Calu3 (cell line): Measurements from ENCODE around the gene PCYT1A. TPM values are rescaled to one million over a fixed set of nuclear protein-coding genes. Genes with fewer than 3 reads are reported as not detected.

Experiments
- BruUV-seq: library from RNA; stranded (reverse); fragments of 400-500 nt; replicated peaks from 2 replicates; lab custom pipeline; 2021; lab: Mats Ljungman, UMichigan
- CTCF ChIA-PET: fragments of 300-600 bp; sonication (Branson Sonifier 250); formaldehyde crosslinking; loops from one replicate; lab custom pipeline; 2022; ENCODE audit warnings: antibody characterized with exemption; lab: Charles Lee
- DNase-seq: peaks from one replicate; pipeline ENCODE4 v3.0.0; 2022
- H3K27ac Mint-ChIP-seq: one replicate; pipeline ENCODE4 v1.8.0; 2022; ENCODE audit warnings: mixed read lengths; ENCODE audit not compliant: unreplicated experiment
- H3K27me3 Mint-ChIP-seq: one replicate; pipeline ENCODE4 v1.8.0; 2022; ENCODE audit warnings: mixed read lengths; ENCODE audit not compliant: unreplicated experiment
- H3K36me3 Mint-ChIP-seq: one replicate; pipeline ENCODE4 v1.8.0; 2022; ENCODE audit warnings: mild to moderate bottlenecking, moderate library complexity, mixed read lengths; ENCODE audit not compliant: insufficient read depth, unreplicated experiment
- H3K4me1 Mint-ChIP-seq: one replicate; pipeline ENCODE4 v1.8.0; 2022; ENCODE audit warnings: mild to moderate bottlenecking, low read depth, mixed read lengths; ENCODE audit not compliant: unreplicated experiment
- H3K4me3 Mint-ChIP-seq: one replicate; pipeline ENCODE4 v1.8.0; 2022; ENCODE audit warnings: mild to moderate bottlenecking, low read depth, moderate library complexity, mixed read lengths; ENCODE audit not compliant: unreplicated experiment
- H3K9me3 Mint-ChIP-seq: one replicate; pipeline ENCODE4 v1.8.0; 2022; ENCODE audit warnings: low read depth, mixed read lengths; ENCODE audit not compliant: unreplicated experiment
- intact Hi-C: fragments of 100-400 bp; cut with micrococcal nuclease; formaldehyde crosslinking; loops from one replicate; pipeline ENCODE4 v1.10.0; 2022; ENCODE audit not compliant: unreplicated experiment
- total RNA-seq: library from RNA; stranded (reverse); gene quantifications from 2 replicates; pipeline ENCODE4 v1.2.3, GENCODE V29; 2022
- TF ChIP-seq, protein P1 (sequence below): fragments of 200-600 bp; IDR thresholded peaks from one replicate; pipeline ENCODE4 v1.8.0; 2022; ENCODE audit warnings: antibody characterized with exemption; ENCODE audit not compliant: unreplicated experiment

The PCYT1A gene
- total RNA-seq, 1 experiment from 2014 or later: 47.0 TPM

DNA sequence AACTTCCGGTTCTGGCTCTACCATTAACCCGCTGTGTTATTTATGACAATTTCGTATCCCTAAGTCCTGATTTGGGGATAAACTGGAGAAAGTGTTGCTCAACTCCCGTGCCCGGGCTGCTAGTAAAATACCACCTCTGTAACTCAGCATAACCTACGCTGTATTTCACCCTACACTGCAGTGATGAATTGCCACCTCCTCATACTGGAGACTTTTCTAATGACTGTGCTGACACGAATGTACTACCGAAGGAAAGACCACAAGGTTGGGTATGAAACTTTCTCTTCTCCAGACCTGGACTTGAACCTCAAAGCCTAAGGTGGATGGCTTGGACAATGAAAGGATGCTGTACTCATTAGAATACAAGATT lies 54.7 kb downstream of the PCYT1A start:
- H3K27ac Mint-ChIP-seq: no peak overlapping the region
- no TSS peak for BruUV-seq
- CTCF ChIA-PET: no interaction called here
- peaks cover 3% of the 10 kb centered on the region for H3K36me3 Mint-ChIP-seq
- DNase-seq: no peak
- TF ChIP-seq, protein P1, sequence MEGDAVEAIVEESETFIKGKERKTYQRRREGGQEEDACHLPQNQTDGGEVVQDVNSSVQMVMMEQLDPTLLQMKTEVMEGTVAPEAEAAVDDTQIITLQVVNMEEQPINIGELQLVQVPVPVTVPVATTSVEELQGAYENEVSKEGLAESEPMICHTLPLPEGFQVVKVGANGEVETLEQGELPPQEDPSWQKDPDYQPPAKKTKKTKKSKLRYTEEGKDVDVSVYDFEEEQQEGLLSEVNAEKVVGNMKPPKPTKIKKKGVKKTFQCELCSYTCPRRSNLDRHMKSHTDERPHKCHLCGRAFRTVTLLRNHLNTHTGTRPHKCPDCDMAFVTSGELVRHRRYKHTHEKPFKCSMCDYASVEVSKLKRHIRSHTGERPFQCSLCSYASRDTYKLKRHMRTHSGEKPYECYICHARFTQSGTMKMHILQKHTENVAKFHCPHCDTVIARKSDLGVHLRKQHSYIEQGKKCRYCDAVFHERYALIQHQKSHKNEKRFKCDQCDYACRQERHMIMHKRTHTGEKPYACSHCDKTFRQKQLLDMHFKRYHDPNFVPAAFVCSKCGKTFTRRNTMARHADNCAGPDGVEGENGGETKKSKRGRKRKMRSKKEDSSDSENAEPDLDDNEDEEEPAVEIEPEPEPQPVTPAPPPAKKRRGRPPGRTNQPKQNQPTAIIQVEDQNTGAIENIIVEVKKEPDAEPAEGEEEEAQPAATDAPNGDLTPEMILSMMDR: no peak
- intact Hi-C loops: no loop called here
- H3K4me1 Mint-ChIP-seq: no peaks in the 10 kb centered on the region
- no peaks in the 10 kb centered on the region for H3K27me3 Mint-ChIP-seq
- H3K4me3 Mint-ChIP-seq: no peak overlapping the region
- H3K9me3 Mint-ChIP-seq: no peaks in the 10 kb centered on the region

DNA sequence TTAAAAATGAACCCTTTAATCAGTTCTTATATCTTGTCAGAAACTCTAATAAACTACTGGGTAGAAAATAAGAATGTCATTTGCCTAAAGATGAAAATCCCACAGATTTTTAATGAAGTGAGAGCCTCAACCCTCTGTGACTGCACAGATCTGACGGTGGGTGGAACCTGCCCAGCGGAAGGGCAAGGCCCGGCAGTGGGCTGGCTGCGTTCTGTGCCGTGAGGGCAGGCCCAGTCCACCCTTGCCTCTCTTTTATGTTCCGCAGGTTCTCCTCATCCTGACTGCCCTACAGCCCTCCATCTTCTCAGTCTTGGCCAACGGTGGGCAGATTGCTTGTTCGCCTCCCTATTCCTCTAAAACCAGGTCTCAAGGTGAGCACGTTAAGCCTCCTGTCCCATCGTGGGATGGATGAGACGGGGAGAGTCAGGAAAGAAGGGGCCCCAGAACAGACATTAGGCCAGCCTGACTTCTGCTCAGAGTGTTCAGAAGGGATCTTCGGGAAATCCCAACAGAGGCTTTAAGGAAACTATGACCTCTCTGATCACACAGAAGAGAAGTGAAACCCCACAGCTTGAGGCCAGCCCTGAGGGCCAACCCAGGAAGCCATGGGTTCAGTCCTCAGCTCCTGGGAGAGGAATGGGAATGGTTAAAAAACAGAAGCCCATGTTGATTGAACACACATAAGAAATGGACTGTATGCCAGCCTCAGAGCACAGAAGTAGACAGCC lies 55.2 kb downstream of the PCYT1A start:
- no TSS peak for BruUV-seq
- Mint-ChIP-seq H3K9me3 (no peaks in the 10 kb centered on the region), H3K4me1 (no peaks in the 10 kb centered on the region), H3K27me3 (no peaks in the 10 kb centered on the region), H3K27ac (no peak overlapping the region), H3K4me3 (no peak overlapping the region), H3K36me3 (peaks cover 5% of the 10 kb centered on the region)
- DNase-seq: no peak
- intact Hi-C loops: no loop called here
- TF ChIP-seq, protein P1: no peak
- CTCF ChIA-PET: interaction anchor here (0.6 kb wide), 1 partner anchor 413 kb away, joined by 3 read pairs; no protein-coding TSS in a partner anchor

DNA sequence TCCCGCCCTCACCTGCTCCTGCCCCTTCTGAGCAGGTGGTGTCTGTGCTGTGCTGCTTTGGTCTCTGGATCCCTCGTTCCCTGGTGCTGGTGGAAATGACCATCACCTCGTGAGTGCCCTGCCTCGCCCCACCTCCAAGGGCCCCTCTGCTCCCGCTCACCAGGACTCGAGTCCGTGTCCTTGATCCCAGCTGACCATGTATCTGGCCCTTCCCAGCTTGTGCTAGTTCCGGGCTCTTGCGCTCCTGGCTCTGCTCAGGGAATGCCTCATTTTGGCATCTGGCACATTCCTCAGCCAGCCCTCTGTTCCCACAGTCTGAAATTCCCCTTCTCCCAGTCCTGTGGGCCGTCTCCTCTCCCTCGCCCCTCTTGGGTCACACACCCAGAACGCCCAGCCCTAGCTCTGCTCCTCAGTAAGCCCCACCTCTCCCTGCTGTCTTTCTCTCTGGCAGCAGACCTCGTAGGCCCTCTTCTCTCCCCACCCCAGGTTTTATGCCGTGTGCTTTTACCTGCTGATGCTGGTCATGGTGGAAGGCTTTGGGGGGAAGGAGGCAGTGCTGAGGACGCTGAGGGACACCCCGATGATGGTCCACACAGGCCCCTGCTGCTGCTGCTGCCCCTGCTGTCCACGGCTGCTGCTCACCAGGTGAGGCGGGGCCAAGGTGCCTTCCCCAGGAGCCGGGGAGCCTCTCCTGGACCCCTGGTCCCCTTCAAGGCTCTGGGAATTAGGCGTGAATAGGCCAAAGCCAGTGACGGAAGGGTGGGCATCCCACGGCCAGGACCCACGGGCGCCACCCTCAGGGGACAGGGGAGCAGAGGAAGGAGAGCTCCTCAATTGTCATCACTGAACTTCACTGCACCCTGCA lies 59.7 kb downstream of the PCYT1A start:
- Mint-ChIP-seq H3K9me3 (no peaks in the 10 kb centered on the region), H3K4me3 (no peak overlapping the region), H3K36me3 (peaks cover 5% of the 10 kb centered on the region), H3K4me1 (no peaks in the 10 kb centered on the region), H3K27ac (no peak overlapping the region), H3K27me3 (no peaks in the 10 kb centered on the region)
- CTCF ChIA-PET: no interaction called here
- intact Hi-C loops: no loop called here
- no peak for DNase-seq
- BruUV-seq: no TSS peak
- TF ChIP-seq, protein P1: no peak

GRCh38 chr3:196227121-196227561 lies 60.4 kb downstream of the PCYT1A start:
- Mint-ChIP-seq H3K4me1 (no peaks in the 10 kb centered on the region), H3K9me3 (no peaks in the 10 kb centered on the region), H3K27me3 (no peaks in the 10 kb centered on the region), H3K27ac (no peak overlapping the region), H3K36me3 (peaks cover 5% of the 10 kb centered on the region), H3K4me3 (no peak overlapping the region)
- CTCF ChIA-PET: no interaction called here
- BruUV-seq: no TSS peak
- intact Hi-C loops: no loop called here
- DNase-seq: no peak
- TF ChIP-seq, protein P1: no peak
